ENCODE data around the gene FSTL3. TPM values are rescaled to one million over a fixed set of nuclear protein-coding genes. Genes with fewer than 3 reads are reported as not detected.

FSTL3 gene
- total RNA-seq, 1 donor = 52.1 TPM

- H3K27me3 ChIP-seq (ENCODE audit: insufficient read depth, low read length) = no peaks in the 10 kb centered on the region
- H3K79me2 ChIP-seq (ENCODE audit: insufficient read depth, low read length) = no peaks in the 10 kb centered on the region
- no peak overlapping the region for H3K27ac ChIP-seq (ENCODE audit: low read depth, low read length)
- peaks cover 15% of the 10 kb centered on the region for H3K36me3 ChIP-seq (ENCODE audit: insufficient read depth, low read length)
- no peak for DNase-seq (ENCODE audit: insufficient read length, low spot score, missing footprints)
- H3K9me3 ChIP-seq (ENCODE audit: low read depth, low read length) = no peaks in the 10 kb centered on the region
- H3K4me2 ChIP-seq (ENCODE audit: insufficient read depth, low read length) = no peak overlapping the region
- no peak for TF ChIP-seq CTCF (IDR thresholded peaks at IDR 0.05; ENCODE audit: extremely low read depth, low read depth, low read length)
- H4K20me1 ChIP-seq (ENCODE audit: insufficient read depth, low read length) = peaks cover 3% of the 10 kb centered on the region
- no peak overlapping the region for H2AFZ ChIP-seq (ENCODE audit: low read length)
- H3K4me3 ChIP-seq (ENCODE audit: insufficient read depth, low read length) = no peak overlapping the region
- H3K4me1 ChIP-seq (ENCODE audit: insufficient read depth, low read length) = peaks cover 4% of the 10 kb centered on the region
These were observed 33.1 kb upstream of the FSTL3 start for GRCh38 chr19:642767-643727.

GRCh38 chr19:643736-644135 is 32.5 kb upstream of the FSTL3 start:
- no peak for TF ChIP-seq CTCF (IDR thresholded peaks at IDR 0.05; ENCODE audit: extremely low read depth, low read depth, low read length)
- H3K9me3 ChIP-seq (ENCODE audit: low read depth, low read length) = no peaks in the 10 kb centered on the region
- no peak overlapping the region for H3K4me2 ChIP-seq (ENCODE audit: insufficient read depth, low read length)
- H3K27ac ChIP-seq (ENCODE audit: low read depth, low read length) = no peak overlapping the region
- no peak for DNase-seq (ENCODE audit: insufficient read length, low spot score, missing footprints)
- no peak overlapping the region for H2AFZ ChIP-seq (ENCODE audit: low read length)
- H3K79me2 ChIP-seq (ENCODE audit: insufficient read depth, low read length) = no peaks in the 10 kb centered on the region
- peaks cover 4% of the 10 kb centered on the region for H3K4me1 ChIP-seq (ENCODE audit: insufficient read depth, low read length)
- peaks cover 20% of the 10 kb centered on the region for H3K36me3 ChIP-seq (ENCODE audit: insufficient read depth, low read length)
- no peak overlapping the region for H3K4me3 ChIP-seq (ENCODE audit: insufficient read depth, low read length)
- peaks cover under 1% of the 10 kb centered on the region for H4K20me1 ChIP-seq (ENCODE audit: insufficient read depth, low read length)
- no peaks in the 10 kb centered on the region for H3K27me3 ChIP-seq (ENCODE audit: insufficient read depth, low read length)

GRCh38 chr19:644363-644762 is 31.8 kb upstream of the FSTL3 start:
- DNase-seq (ENCODE audit: insufficient read length, low spot score, missing footprints) = peak; percentile 92
- H3K27ac ChIP-seq (ENCODE audit: low read depth, low read length) = no peak overlapping the region
- TF ChIP-seq CTCF (IDR thresholded peaks at IDR 0.05; ENCODE audit: extremely low read depth, low read depth, low read length) = no peak
- no peaks in the 10 kb centered on the region for H4K20me1 ChIP-seq (ENCODE audit: insufficient read depth, low read length)
- no peaks in the 10 kb centered on the region for H3K27me3 ChIP-seq (ENCODE audit: insufficient read depth, low read length)
- H3K79me2 ChIP-seq (ENCODE audit: insufficient read depth, low read length) = no peaks in the 10 kb centered on the region
- H3K9me3 ChIP-seq (ENCODE audit: low read depth, low read length) = no peaks in the 10 kb centered on the region
- H3K4me2 ChIP-seq (ENCODE audit: insufficient read depth, low read length) = no peak overlapping the region
- no peak overlapping the region for H2AFZ ChIP-seq (ENCODE audit: low read length)
- no peak overlapping the region for H3K4me3 ChIP-seq (ENCODE audit: insufficient read depth, low read length)
- peaks cover under 1% of the 10 kb centered on the region for H3K4me1 ChIP-seq (ENCODE audit: insufficient read depth, low read length)
- peaks cover 20% of the 10 kb centered on the region for H3K36me3 ChIP-seq (ENCODE audit: insufficient read depth, low read length)

- Histone ChIP-seq H3K27ac (ENCODE audit: low read depth, low read length) (no peak overlapping the region), H3K4me1 (ENCODE audit: insufficient read depth, low read length) (no peaks in the 10 kb centered on the region), H3K36me3 (ENCODE audit: insufficient read depth, low read length) (peaks cover 20% of the 10 kb centered on the region), H4K20me1 (ENCODE audit: insufficient read depth, low read length) (no peaks in the 10 kb centered on the region), H2AFZ (ENCODE audit: low read length) (no peak overlapping the region), H3K27me3 (ENCODE audit: insufficient read depth, low read length) (no peaks in the 10 kb centered on the region), H3K79me2 (ENCODE audit: insufficient read depth, low read length) (no peaks in the 10 kb centered on the region), H3K4me2 (ENCODE audit: insufficient read depth, low read length) (no peak overlapping the region), H3K9me3 (ENCODE audit: low read depth, low read length) (no peaks in the 10 kb centered on the region), H3K4me3 (ENCODE audit: insufficient read depth, low read length) (no peak overlapping the region)
- DNase-seq (ENCODE audit: insufficient read length, low spot score, missing footprints) = peak; percentile 88
- TF ChIP-seq CTCF (IDR thresholded peaks at IDR 0.05; ENCODE audit: extremely low read depth, low read depth, low read length) = no peak
These were observed 31.4 kb upstream of the FSTL3 start for GRCh38 chr19:644789-645188.

Data from osteoblast (primary cell).